ENCODE results near the gene CNPY3.
"Not testable (repeated sequence)": the region's sequence is repeated elsewhere in the genome, so short reads cannot be mapped to it uniquely, and the experiment has no call there.

- not testable (repeated sequence) for TF ChIP-seq CTCF, POLR2A (IDR thresholded peaks at IDR 0.05)
Measured at GRCh38 chr6:42894041-42894828, 35.0 kb upstream of the CNPY3 start.

Measured in testis (tissue), 2 donors.